ENCODE results near the gene PAX5.
A peak's percentile ranks its signal among the peaks of the same experiment; 100 is the strongest.

The PAX5 gene

GRCh38 chr9:37037503-37038301 is 3.6 kb upstream of the PAX5 start:
- DNase-seq (ENCODE audit: low spot score), result no peak

GRCh38 chr9:37036776-37037502 is 2.9 kb upstream of the PAX5 start:
- no peak for DNase-seq (ENCODE audit: low spot score)

- DNase-seq (ENCODE audit: low spot score), result no peak
Measured at GRCh38 chr9:37036371-37036775, 2.3 kb upstream of the PAX5 start.

- DNase-seq (ENCODE audit: low spot score), result no peak
Measured at GRCh38 chr9:37035648-37036370, 1.7 kb upstream of the PAX5 start.

- DNase-seq (ENCODE audit: low spot score), result no peak
Measured at GRCh38 chr9:37034938-37035647, 1.0 kb upstream of the PAX5 start.

GRCh38 chr9:37034305-37034937 is 353 bp upstream of the PAX5 start:
- no peak for DNase-seq (ENCODE audit: low spot score)

- DNase-seq (ENCODE audit: low spot score), result no peak
Measured at GRCh38 chr9:37033141-37033540, 927 bp downstream of the PAX5 start.

GRCh38 chr9:37032713-37033112 is 1.4 kb downstream of the PAX5 start:
- DNase-seq (ENCODE audit: low spot score), result no peak

- DNase-seq (ENCODE audit: low spot score), result no peak
Measured at GRCh38 chr9:37031902-37032301, 2.2 kb downstream of the PAX5 start.

- DNase-seq (ENCODE audit: low spot score), result no peak
Measured at GRCh38 chr9:37031081-37031480, 3.0 kb downstream of the PAX5 start.

GRCh38 chr9:37030611-37030939 is 3.5 kb downstream of the PAX5 start:
- DNase-seq (ENCODE audit: low spot score), result no peak

- DNase-seq (ENCODE audit: low spot score), result no peak
Measured at GRCh38 chr9:37029776-37030610, 4.1 kb downstream of the PAX5 start.

GRCh38 chr9:37029304-37029775 is 4.7 kb downstream of the PAX5 start:
- DNase-seq (ENCODE audit: low spot score), result no peak

GRCh38 chr9:37028420-37029031 is 5.5 kb downstream of the PAX5 start:
- DNase-seq (ENCODE audit: low spot score), result no peak

- DNase-seq (ENCODE audit: low spot score), result peak; percentile 93
Measured at GRCh38 chr9:37027582-37028419, 6.3 kb downstream of the PAX5 start.

GRCh38 chr9:37026931-37027581 is 7.0 kb downstream of the PAX5 start:
- no peak for DNase-seq (ENCODE audit: low spot score)

- no peak for DNase-seq (ENCODE audit: low spot score)
Measured at GRCh38 chr9:37026113-37026930, 7.7 kb downstream of the PAX5 start.

- DNase-seq (ENCODE audit: low spot score), result no peak
Measured at GRCh38 chr9:37025823-37026112, 8.3 kb downstream of the PAX5 start.

All from hepatic stellate cell (primary cell).